Activated CD4-positive, alpha-beta T cell treated with anti-CD3 and anti-CD28 coated beads for 48 hours (primary cell): ENCODE data around the gene ICAM5.
A peak's percentile ranks its signal among the peaks of the same experiment; 100 is the strongest.
"Not testable (repeated sequence)": the region's sequence is repeated elsewhere in the genome, so short reads cannot be mapped to it uniquely, and the experiment has no call there.

Experiments
- DNase-seq: peaks from one replicate; pipeline ENCODE4 v3.0.0-alpha.2; 2020

ICAM5 gene

GRCh38 chr19:10270180-10270615 is 19.6 kb upstream of the ICAM5 start:
- peak; percentile 84 for DNase-seq

DNA sequence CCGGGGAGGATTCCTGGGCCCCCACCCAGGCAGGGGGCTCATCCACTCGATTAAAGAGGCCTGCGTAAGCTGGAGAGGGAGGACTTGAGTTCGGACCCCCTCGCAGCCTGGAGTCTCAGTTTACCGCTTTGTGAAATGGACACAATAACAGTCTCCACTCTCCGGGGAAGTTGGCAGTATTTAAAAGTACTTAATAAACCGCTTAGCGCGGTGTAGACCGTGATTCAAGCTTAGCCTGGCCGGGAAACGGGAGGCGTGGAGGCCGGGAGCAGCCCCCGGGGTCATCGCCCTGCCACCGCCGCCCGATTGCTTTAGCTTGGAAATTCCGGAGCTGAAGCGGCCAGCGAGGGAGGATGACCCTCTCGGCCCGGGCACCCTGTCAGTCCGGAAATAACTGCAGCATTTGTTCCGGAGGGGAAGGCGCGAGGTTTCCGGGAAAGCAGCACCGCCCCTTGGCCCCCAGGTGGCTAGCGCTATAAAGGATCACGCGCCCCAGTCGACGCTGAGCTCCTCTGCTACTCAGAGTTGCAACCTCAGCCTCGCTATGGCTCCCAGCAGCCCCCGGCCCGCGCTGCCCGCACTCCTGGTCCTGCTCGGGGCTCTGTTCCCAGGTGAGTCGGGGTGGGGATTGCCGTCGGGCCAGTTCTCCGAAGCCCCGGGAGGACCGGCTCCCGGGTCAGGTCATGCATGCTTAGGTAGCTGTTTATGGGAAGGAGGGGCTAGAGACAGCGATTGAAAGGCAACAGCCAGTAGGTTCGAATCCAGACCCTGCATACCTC is 18.9 kb upstream of the ICAM5 start, which contains the start of gene ICAM1:
Gene ICAM1, plus strand, starts transcription at position 505 of the 779 bp plus-strand sequence. Its CDS starts 40 bp downstream, at position 545.
- peak; percentile 85 for DNase-seq

DNA sequence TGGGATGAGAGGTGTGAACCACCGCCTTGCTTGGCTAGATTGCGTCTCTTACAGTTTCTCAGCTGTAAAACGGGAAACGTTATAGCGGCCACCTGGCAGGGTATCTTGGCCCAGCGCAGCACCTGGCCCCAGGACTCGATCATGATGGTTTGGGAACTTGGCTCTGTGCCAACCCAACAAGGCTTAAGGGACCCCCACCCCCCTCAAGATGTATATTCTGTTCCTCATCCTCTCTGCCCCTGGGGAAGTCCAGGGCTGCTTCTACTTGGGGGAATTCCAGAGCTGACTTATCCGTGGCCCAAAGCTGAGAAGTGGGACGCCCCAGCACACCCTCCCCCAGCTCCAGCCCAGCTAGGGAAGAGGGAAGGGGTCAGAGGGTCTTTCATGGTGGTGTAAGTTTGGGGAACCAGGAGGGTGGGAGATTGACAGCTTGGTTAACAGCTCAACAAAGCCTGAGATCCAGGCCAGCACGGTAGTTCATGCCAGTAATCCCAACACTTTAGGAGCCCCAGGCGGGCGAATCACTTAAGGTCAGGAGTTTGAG is 18.1 kb upstream of the ICAM5 start:
- DNase-seq = peak; percentile 37

DNA sequence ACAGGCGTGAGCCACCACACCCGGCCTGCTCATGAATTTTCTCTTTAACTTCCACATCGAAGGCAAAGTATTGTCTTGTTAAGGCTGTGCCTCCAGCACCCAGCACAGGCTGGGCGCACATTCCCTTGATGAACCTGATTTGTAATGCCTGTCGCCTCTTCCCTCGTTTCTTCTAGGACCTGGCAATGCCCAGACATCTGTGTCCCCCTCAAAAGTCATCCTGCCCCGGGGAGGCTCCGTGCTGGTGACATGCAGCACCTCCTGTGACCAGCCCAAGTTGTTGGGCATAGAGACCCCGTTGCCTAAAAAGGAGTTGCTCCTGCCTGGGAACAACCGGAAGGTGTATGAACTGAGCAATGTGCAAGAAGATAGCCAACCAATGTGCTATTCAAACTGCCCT is 15.2 kb upstream of the ICAM5 start:
- DNase-seq = no peak

DNA sequence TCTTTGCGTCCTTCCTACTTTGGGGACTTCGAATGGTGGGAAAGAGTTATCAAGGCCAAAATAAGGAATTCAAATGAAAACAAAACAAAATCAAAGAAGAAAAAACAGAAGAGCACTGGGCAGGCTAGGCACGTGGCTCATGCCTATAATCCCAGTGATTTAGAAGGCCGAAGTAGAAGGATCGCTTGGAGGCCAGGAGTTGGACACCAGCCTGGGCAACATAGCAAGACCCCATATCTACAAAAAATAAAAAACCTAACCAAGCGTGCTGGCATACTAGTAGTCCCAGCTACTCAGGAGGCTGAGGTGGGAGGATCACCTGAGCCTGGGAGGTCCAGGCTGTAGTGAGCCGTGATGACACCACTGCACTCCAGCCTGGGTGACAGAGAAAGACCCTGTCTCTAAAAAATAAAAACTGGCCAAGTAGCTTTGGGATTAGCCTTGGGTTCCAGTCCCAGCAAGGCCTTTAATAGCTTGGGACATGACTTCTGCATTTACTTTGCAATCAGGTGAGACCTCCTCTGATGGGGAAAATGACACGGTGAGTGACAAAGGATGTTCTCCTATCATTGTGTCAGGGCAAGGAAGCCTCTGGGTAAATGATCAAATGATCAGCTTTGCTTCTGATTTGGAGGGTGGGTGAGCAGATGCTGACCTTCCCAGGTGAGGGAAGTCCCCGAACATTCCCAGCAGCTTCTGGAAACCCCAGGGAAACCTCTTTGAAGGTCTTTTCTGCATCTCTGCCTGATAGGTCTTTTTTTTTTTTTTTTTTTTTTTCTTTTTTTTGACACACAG is 11.8 kb upstream of the ICAM5 start:
- DNase-seq = no peak

GRCh38 chr19:10278935-10279334 is 10.8 kb upstream of the ICAM5 start:
- DNase-seq = no peak

DNA sequence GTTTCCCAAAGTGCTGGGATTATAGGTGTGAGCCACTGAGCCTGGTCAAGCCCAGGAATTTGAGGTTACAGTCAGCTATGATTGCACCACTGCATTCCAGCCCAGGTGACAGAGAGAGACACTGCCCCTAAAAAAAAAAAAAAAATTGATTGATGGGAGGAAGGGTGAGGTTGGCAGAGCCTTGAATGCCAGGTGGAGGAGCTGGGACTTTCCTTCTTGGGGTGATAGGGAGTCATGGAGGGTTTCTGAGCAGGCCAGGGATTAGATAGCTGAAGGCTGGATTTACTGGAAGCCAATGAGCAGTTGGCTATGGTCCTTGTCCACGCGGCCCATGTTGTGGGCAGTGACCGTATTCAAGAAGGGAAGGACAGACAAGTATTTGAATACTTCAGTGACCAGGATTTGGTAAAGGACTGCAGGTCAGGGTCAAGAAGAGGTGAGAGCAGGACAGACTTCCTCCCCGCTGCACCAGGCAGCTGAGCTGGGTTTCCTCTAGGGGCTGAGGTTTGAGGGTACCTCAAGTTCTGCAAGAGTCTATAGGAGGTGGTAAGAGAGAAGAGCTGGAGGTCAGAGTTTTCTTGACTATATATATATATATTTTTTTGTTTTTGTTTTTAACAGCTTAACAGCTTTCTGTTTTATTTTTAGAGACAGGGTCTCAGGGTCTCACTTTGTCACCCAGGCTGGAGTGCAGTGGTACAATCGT is 9.9 kb upstream of the ICAM5 start:
- no peak for DNase-seq

- DNase-seq = not testable (repeated sequence)
These were observed 7.7 kb upstream of the ICAM5 start for GRCh38 chr19:10282043-10282442.

GRCh38 chr19:10283301-10284064 is 6.3 kb upstream of the ICAM5 start:
- DNase-seq = no peak

GRCh38 chr19:10284065-10284959 is 5.4 kb upstream of the ICAM5 start:
- DNase-seq = no peak

- DNase-seq = no peak
These were observed 4.8 kb upstream of the ICAM5 start for GRCh38 chr19:10284960-10285278.

GRCh38 chr19:10285393-10285792 is 4.4 kb upstream of the ICAM5 start:
- DNase-seq = no peak

- DNase-seq = peak; percentile 49
These were observed 2.7 kb upstream of the ICAM5 start, which contains the start of gene ICAM4 for GRCh38 chr19:10286803-10287737. Gene ICAM4, plus strand, starts transcription at chr19:10286955. Its CDS starts 58 bp downstream, at chr19:10287013.

DNA sequence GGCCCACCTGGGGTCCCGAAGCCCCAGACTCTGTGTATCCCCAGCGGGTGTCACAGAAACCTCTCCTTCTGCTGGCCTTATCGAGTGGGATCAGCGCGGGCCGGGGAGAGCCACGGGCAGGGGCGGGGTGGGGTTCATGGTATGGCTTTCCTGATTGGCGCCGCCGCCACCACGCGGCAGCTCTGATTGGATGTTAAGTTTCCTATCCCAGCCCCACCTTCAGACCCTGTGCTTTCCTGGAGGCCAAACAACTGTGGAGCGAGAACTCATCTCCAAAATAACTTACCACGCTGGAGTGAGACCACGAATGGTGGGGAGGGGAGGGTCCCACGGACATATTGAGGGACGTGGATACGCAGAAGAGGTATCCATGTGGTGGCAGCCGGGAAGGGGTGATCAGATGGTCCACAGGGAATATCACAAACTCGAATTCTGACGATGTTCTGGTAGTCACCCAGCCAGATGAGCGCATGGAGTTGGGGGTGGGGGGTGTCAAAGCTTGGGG is 1.0 kb upstream of the ICAM5 start:
- peak; percentile 72 for DNase-seq

- peak; percentile 85 for DNase-seq
These were observed 451 bp upstream of the ICAM5 start for GRCh38 chr19:10289167-10289835.

DNA sequence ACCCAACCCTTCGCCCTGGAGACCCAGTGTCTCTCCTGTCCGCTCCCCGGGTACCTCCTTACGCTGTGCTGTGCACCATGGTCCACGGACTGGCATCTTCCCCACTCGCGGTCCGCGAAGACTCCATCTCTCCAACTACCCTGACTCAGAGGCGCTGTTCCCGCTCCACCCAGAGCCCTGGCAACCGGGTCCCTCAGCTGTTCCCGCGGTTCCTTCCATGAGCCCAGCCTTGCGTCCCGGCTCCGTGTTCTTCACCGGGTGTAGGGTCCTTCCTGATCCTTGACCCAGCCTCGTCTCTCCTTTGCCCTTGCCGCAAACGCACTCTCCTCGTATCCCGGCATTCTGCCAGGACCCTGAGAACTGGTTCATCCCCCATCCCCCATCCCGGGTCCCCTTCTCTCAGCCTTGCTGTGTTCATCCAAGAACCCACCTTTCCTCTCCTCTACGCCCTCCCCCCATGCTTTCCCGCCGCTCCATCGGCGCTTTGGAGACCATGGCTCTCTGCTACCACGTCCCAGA is 664 bp downstream of the ICAM5 start:
- DNase-seq = peak; percentile 24

- peak; percentile 67 for DNase-seq
These were observed 1.3 kb downstream of the ICAM5 start for GRCh38 chr19:10290876-10291553.

DNA sequence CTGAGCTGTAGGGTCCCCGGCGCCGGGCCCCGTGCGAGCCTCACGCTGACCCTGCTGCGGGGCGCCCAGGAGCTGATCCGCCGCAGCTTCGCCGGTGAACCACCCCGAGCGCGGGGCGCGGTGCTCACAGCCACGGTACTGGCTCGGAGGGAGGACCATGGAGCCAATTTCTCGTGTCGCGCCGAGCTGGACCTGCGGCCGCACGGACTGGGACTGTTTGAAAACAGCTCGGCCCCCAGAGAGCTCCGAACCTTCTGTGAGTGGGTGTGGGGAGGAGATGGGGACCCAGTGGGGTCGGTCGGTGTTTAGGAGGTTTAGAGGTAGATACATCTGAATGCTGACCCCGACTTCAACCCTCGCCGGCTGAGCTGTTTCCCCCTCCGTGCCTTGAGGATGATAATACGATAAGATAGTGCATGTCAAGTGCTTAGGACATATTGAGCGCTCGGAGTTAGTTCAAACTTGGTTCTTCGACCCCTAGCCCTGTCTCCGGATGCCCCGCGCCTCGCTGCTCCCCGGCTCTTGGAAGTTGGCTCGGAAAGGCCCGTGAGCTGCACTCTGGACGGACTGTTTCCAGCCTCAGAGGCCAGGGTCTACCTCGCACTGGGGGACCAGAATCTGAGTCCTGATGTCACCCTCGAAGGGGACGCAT is 1.9 kb downstream of the ICAM5 start:
- no peak for DNase-seq
